ENCODE measurements around the gene TENT4A.

The TENT4A gene

GRCh38 chr5:6716629-6717149, 3.5 kb downstream of the TENT4A start:
- FAIRE-seq (no peak), DNase-seq (ENCODE audit: insufficient read length, low spot score) (no peak)

GRCh38 chr5:6717247-6717646, 4.0 kb downstream of the TENT4A start:
- no peak for DNase-seq (ENCODE audit: insufficient read length, low spot score)
- FAIRE-seq: no peak

GRCh38 chr5:6717687-6718086, 4.5 kb downstream of the TENT4A start:
- no peak for DNase-seq (ENCODE audit: insufficient read length, low spot score)
- no peak for FAIRE-seq

GRCh38 chr5:6718161-6718681, 5.0 kb downstream of the TENT4A start:
- FAIRE-seq: no peak
- DNase-seq (ENCODE audit: insufficient read length, low spot score): no peak

GRCh38 chr5:6718718-6719117, 5.5 kb downstream of the TENT4A start:
- FAIRE-seq (no peak), DNase-seq (ENCODE audit: insufficient read length, low spot score) (no peak)

- DNase-seq (ENCODE audit: insufficient read length, low spot score): no peak
- FAIRE-seq: no peak
Measured at GRCh38 chr5:6719417-6719816, 6.2 kb downstream of the TENT4A start.

- DNase-seq (ENCODE audit: insufficient read length, low spot score): no peak
- FAIRE-seq: no peak
Measured at GRCh38 chr5:6719896-6720560, 6.8 kb downstream of the TENT4A start.

- FAIRE-seq (no peak), DNase-seq (ENCODE audit: insufficient read length, low spot score) (no peak)
Measured at GRCh38 chr5:6720561-6720921, 7.3 kb downstream of the TENT4A start.

GRCh38 chr5:6721442-6721841, 8.2 kb downstream of the TENT4A start:
- DNase-seq (ENCODE audit: insufficient read length, low spot score) (no peak), FAIRE-seq (no peak)

- peak; percentile 88 for FAIRE-seq
- no peak for DNase-seq (ENCODE audit: insufficient read length, low spot score)
Measured at GRCh38 chr5:6722015-6722414, 8.8 kb downstream of the TENT4A start.

GRCh38 chr5:6723122-6723815, 10.0 kb downstream of the TENT4A start:
- DNase-seq (ENCODE audit: insufficient read length, low spot score) (no peak), FAIRE-seq (no peak)

- no peak for FAIRE-seq
- DNase-seq (ENCODE audit: insufficient read length, low spot score): no peak
Measured at GRCh38 chr5:6723816-6724300, 10.6 kb downstream of the TENT4A start.

GRCh38 chr5:6724321-6724929, 11.2 kb downstream of the TENT4A start:
- DNase-seq (ENCODE audit: insufficient read length, low spot score) (no peak), FAIRE-seq (no peak)

- FAIRE-seq: no peak
Measured at GRCh38 chr5:6725421-6725820, 12.2 kb downstream of the TENT4A start.

GRCh38 chr5:6726006-6726405, 12.8 kb downstream of the TENT4A start:
- no peak for DNase-seq (ENCODE audit: insufficient read length, low spot score)
- FAIRE-seq: no peak

More at GRCh38 chr5:6725421-6725820, 12.2 kb downstream of the TENT4A start:
- no peak for DNase-seq (ENCODE audit: insufficient read length, low spot score)

GRCh38 chr5:6727231-6727630, 14.0 kb downstream of the TENT4A start:
- DNase-seq (ENCODE audit: insufficient read length, low spot score): no peak
- FAIRE-seq: no peak

GRCh38 chr5:6728011-6728794, 15.0 kb downstream of the TENT4A start:
- FAIRE-seq (peak; percentile 78), DNase-seq (ENCODE audit: insufficient read length, low spot score) (no peak)

- DNase-seq (ENCODE audit: insufficient read length, low spot score) (no peak), FAIRE-seq (no peak)
Measured at GRCh38 chr5:6728795-6729183, 15.6 kb downstream of the TENT4A start.

- FAIRE-seq (peak; percentile 35), DNase-seq (ENCODE audit: insufficient read length, low spot score) (no peak)
Measured at GRCh38 chr5:6729386-6730310, 16.4 kb downstream of the TENT4A start.

GRCh38 chr5:6730407-6730806, 17.2 kb downstream of the TENT4A start:
- FAIRE-seq: no peak
- no peak for DNase-seq (ENCODE audit: insufficient read length, low spot score)

Data from GM19239 (cell line).